T-helper 1 cell treated with Interleukin-12 subunit alpha and Interleukin-12 subunit beta and Interleukin-4 antibody, amounts not matched to agents 30 ng/mL and 1 ng/mL, for 36 hours (primary cell): ENCODE results near the gene LRRC8D. TPM values are rescaled to one million over a fixed set of nuclear protein-coding genes. Genes with fewer than 3 reads are reported as not detected.

Source experiments
- intact Hi-C: fragments of 100-400 bp; cut with micrococcal nuclease; formaldehyde crosslinking; loops from one replicate; pipeline ENCODE4 v1.15.1; 2024
- total RNA-seq: library from RNA; stranded (reverse); gene quantifications from 2 replicates; pipeline ENCODE4 v1.2.3, GENCODE V29; 2022

LRRC8D gene
- total RNA-seq, 1 donor from 2014 or later: 34.4 TPM

DNA sequence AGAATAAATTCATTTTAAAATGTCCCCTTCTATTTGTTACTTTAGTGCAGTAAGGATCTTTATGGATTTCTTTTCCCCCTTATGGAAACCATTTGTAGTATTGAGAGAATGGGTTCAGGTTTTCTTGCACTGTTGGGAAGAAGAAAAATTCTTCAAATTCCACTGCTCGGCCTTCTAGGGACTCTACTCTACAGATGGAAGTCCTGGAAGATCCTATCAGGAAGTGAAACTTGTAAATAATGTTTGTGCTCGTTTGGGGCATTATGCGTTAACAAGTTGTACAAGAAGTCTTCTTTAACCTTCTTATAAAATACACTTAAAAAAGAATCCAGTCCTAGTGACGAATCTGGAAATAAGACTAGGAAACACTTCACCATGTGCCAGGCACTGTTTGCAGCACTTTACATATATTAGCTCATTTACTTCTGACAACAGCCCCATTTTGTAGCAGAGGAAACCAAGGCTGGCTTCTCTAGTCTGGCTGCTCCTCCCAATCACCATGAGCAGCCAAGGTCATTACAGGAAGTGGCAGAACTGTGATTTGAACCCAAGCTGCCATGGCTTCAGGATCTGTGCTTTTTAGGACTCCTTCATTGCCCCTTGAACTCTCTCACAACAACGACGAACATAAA is 11.8 kb downstream of the LRRC8D start:
- intact Hi-C loops: no loop called here

GRCh38 chr1:89833183-89834082 is 12.6 kb downstream of the LRRC8D start:
- intact Hi-C loops: no loop called here

GRCh38 chr1:89834083-89834704 is 13.4 kb downstream of the LRRC8D start:
- intact Hi-C loops: no loop called here

GRCh38 chr1:89836252-89837035 is 15.6 kb downstream of the LRRC8D start:
- intact Hi-C loops: no loop called here

GRCh38 chr1:89837036-89837481 is 16.2 kb downstream of the LRRC8D start:
- intact Hi-C loops: no loop called here

- intact Hi-C loops: no loop called here
Measured at GRCh38 chr1:89837510-89837909, 16.7 kb downstream of the LRRC8D start.

DNA sequence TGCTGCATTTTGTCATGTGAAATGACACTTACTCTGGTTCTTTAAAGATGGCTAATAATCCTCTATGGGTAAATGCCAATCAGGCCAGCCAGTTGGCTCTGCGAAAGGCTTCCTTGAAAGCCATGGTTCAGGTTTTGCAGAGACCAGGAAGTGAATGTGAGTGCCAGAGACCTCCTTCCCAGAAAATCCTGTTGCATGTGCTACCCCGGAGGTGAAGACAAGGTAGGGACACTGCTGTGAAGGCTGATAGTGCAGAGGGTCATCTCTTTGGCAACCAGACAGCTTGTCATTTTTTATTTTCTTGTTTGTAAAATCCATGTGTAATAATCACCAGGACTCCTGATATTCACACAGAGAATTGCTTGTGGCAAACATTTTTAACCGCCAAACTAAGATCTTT is 18.7 kb downstream of the LRRC8D start:
- intact Hi-C loops: no loop called here

DNA sequence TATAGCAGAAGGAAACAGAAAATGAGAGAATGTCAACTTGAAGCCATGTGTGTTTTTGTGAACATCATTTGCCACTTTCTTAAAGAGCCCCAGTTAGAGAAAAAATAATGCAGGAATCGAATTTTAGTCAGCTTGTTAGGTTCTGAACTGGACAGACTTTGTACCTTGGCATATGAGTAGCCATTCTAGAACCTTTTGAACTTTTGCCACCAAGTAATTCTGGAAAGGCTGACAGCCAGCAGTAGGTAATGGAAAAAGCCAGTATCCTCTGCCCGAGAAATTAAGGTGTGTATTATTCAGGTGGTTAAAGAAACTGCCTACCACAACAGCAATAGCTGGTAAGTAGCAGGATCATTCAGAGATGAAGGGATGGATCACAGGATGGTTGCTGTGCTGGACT is 20.7 kb downstream of the LRRC8D start:
- intact Hi-C loops: loop anchor here (5.0 to 10.0 kb wide), 4 partner anchors 314 to 1713 kb away; partner anchors contain the start of genes GBP5 and PKN2

- intact Hi-C loops: loop anchor here (1.0 to 10.0 kb wide), 15 partner anchors 21 to 1712 kb away; partner anchors contain the start of genes GBP5, LRRC8C, LRRC8D and PKN2
Measured at GRCh38 chr1:89842567-89843272, 21.9 kb downstream of the LRRC8D start.

DNA sequence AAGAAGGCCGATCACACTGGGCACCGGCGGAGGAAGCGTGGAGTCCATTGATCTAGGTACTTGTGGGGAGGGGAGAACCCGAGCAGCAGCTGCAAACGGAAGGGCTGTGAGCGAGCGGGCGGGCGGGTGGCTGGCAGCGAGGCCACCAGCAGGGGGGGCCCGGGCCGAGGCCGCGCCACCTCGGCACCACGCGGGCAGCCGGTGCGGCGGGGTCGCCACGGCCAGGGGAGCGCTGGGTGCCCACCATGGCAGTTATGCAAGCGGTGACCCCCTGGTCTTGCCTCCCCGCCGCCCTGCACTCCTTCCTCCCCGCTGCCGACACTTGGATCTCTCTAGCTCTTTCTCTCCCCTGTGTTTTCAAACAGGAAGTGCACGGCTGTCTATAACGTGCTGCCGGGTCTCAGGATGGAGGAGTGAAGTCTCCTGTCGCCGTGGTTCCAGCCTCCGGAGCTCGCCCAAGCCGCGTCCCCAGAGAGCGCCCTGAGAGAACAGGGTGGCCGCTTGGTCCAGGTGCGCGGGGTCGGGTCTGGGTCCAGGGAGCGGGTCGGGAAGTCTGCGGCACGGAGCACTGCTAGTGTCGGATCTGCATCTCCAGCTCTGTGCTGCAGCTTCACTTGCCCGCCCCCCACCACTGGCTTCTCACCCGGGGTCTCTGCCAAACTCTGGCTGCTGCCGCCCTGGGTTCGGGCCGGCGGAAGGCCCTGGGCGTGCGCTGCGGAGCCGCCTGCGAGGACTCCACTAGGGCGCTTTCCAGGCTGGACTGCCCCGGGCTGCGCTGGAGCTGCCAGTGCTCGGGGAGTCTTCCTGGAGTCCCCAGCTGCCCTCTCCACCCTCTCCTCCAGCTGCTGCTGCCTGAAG is 22.7 kb downstream of the LRRC8D start:
- intact Hi-C loops: loop anchor here (1.0 to 10.0 kb wide), 18 partner anchors 12 to 1711 kb away; partner anchors contain the start of genes GBP2, GBP5, LRRC8C and LRRC8D

DNA sequence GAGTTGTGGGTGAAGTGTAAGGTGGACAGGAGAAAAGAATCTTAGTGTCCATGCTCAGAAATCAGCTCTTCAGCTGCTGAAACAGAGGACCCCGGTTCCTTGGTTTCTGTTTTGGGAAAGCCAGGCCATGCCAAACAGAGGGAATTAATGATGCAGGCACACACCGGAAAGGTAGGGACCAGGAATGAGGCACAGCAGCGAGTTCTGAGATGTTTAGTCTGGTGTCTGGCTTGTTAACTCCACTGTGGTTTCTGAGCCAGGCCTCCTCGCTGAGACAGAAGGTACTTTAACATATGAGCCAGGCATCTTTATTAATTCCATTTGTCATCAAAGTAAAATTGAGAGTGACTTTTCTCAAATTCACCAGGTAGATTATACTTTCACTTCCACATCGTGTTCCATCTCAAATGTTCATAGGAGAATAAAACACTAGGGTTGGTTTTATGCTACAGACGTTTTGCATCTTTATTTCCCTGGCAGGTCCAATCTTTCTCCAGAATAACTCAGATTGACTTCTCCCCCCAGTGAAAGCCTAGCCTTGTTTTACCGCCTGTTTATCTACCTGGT is 23.5 kb downstream of the LRRC8D start:
- intact Hi-C loops: loop anchor here (1.0 to 10.0 kb wide), 7 partner anchors 11 to 1710 kb away; partner anchors contain the start of genes GBP2, GBP5 and PKN2

DNA sequence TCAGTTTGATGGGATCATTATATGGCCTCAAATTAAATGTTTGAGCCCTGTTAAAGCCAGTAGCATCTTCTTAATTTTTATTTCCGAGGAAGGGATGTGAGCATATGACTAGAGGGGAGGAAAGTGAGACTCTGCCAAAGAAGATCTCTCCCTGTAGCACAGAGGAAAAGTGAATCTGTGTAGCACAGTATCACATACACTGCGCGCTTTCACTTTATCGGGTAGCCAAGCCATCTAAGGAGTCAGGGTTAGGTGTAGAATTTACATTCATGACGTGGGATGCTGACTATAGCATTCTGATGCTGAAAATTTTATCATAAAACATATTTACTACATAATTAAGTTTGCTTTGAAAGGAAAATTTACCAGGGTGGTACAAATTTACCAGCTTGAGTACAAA is 24.0 kb downstream of the LRRC8D start:
- intact Hi-C loops: loop anchor here (1.0 to 10.0 kb wide), 8 partner anchors 10 to 1710 kb away; partner anchors contain the start of genes GBP2, GBP5 and PKN2

- intact Hi-C loops: loop anchor here (10.0 kb wide), 3 partner anchors 572 to 1708 kb away; partner anchors contain the start of genes GBP5 and PKN2
Measured at GRCh38 chr1:89847191-89847729, 26.4 kb downstream of the LRRC8D start.

- intact Hi-C loops: no loop called here
Measured at GRCh38 chr1:89850844-89851415, 30.1 kb downstream of the LRRC8D start.

DNA sequence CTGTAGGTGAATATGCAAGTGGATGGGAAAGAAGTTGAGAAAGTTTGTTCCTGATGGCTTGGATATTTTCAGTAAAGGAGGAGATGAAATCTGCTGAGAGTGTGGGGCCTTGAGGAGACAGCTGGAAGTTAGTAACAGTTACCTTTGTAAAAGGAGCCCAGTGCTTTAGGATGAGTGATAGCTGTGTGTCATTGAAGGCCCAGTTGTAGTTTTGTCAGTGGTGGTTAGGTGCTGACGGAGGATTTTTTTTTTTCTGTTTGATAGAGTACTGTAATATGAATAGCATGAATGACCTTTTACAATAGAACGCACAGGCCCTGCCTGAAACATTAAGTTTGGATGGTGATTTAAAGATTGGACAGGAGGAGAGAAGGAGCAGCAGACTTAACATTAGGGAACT is 33.3 kb downstream of the LRRC8D start:
- intact Hi-C loops: loop anchor here (2.0 kb wide), 2 partner anchors 17 to 243 kb away; no protein-coding TSS in a partner anchor

- intact Hi-C loops: loop anchor here (1.0 to 5.0 kb wide), 6 partner anchors 11 to 245 kb away; partner anchors contain the start of gene LRRC8D
Measured at GRCh38 chr1:89855413-89856123, 34.7 kb downstream of the LRRC8D start.

GRCh38 chr1:89863165-89863830 is 42.5 kb downstream of the LRRC8D start:
- intact Hi-C loops: loop anchor here (1.0 kb wide), 1 partner anchor 8 kb away; no protein-coding TSS in a partner anchor
